Neutrophil (primary cell): ENCODE data around the gene PRPF40B.

Experiments
- H3K27ac ChIP-seq: fragments of 200-600 bp; sonication (generic); 2 replicates; pipeline ENCODE4 v1.5.1; 2016; ENCODE audit warnings: mild to moderate bottlenecking, moderate library complexity
- H3K27me3 ChIP-seq: fragments of 200-600 bp; sonication (generic); 2 replicates; pipeline ENCODE4 v1.6.0; 2016; ENCODE audit warnings: mild to moderate bottlenecking
- H3K36me3 ChIP-seq: fragments of 200-600 bp; sonication (generic); 2 replicates; pipeline ENCODE4 v1.5.1; 2017
- H3K4me1 ChIP-seq, 2 experiments: fragments of 200-600 bp in 1 of 2; sonication (generic) in 1 of 2; 1 replicate in 1 of 2; 2 replicates in 1 of 2; pipeline versions ENCODE4 v1.5.1 to v1.6.1; 2013 to 2016; ENCODE audit warnings: low read depth in 1 of 2, low read length in 1 of 2, mild to moderate bottlenecking in 1 of 2, moderate library complexity in 1 of 2; ENCODE audit not compliant: control insufficient read depth in 1 of 2, insufficient read depth in 1 of 2
- H3K4me3 ChIP-seq, 2 experiments: fragments of 200-600 bp in 1 of 2; sonication (generic) in 1 of 2; 1 replicate in 1 of 2; 2 replicates in 1 of 2; pipeline ENCODE4 v1.5.1; 2013 to 2016; ENCODE audit warnings: low read depth in 1 of 2, low read length in 1 of 2, mild to moderate bottlenecking in 1 of 2, moderate library complexity in 1 of 2
- H3K9me3 ChIP-seq: fragments of 200-600 bp; sonication (generic); 2 replicates; pipeline ENCODE4 v1.5.1; 2016
- CTCF ChIP-seq: fragments of 200-600 bp; sonication (generic); IDR thresholded peaks from 2 replicates; pipeline ENCODE4 v1.5.1; 2016; ENCODE audit warnings: antibody characterized with exemption

The PRPF40B gene

GRCh38 chr12:49587174-49587908 lies 36.0 kb upstream of the PRPF40B start:
- H3K27me3 ChIP-seq: no peaks in the 10 kb centered on the region
- H3K36me3 ChIP-seq: no peaks in the 10 kb centered on the region
- H3K4me1 ChIP-seq: peaks cover 4 to 6% of the 10 kb centered on the region in 2 experiments
- no peaks in the 10 kb centered on the region for H3K9me3 ChIP-seq
- no peak for TF ChIP-seq CTCF
- no peak overlapping the region for H3K4me3 ChIP-seq
- H3K27ac ChIP-seq: no peak overlapping the region

GRCh38 chr12:49588281-49588680 lies 35.1 kb upstream of the PRPF40B start:
- H3K27me3 ChIP-seq: no peaks in the 10 kb centered on the region
- peak overlapping the region; percentile 30 for H3K27ac ChIP-seq
- peaks cover 4 to 6% of the 10 kb centered on the region in 2 experiments for H3K4me1 ChIP-seq
- H3K36me3 ChIP-seq: no peaks in the 10 kb centered on the region
- no peak overlapping the region for H3K4me3 ChIP-seq
- TF ChIP-seq CTCF: no peak
- H3K9me3 ChIP-seq: no peaks in the 10 kb centered on the region

- Histone ChIP-seq H3K9me3 (no peaks in the 10 kb centered on the region), H3K27ac (peak overlapping the region; percentile 30), H3K36me3 (no peaks in the 10 kb centered on the region), H3K27me3 (no peaks in the 10 kb centered on the region), H3K4me3 (no peak overlapping the region), H3K4me1 (peaks cover 4 to 6% of the 10 kb centered on the region in 2 experiments)
- TF ChIP-seq CTCF: no peak
Observed at GRCh38 chr12:49588721-49589516, 34.4 kb upstream of the PRPF40B start.

- Histone ChIP-seq H3K4me3 (no peak overlapping the region), H3K27ac (no peak overlapping the region), H3K4me1 (no peaks in the 10 kb centered on the region), H3K27me3 (no peaks in the 10 kb centered on the region), H3K36me3 (no peaks in the 10 kb centered on the region), H3K9me3 (no peaks in the 10 kb centered on the region)
- TF ChIP-seq CTCF: no peak
Observed at GRCh38 chr12:49598527-49598926, 24.8 kb upstream of the PRPF40B start.

- no peak overlapping the region for H3K27ac ChIP-seq
- no peak for TF ChIP-seq CTCF
- H3K27me3 ChIP-seq: no peaks in the 10 kb centered on the region
- H3K9me3 ChIP-seq: no peaks in the 10 kb centered on the region
- H3K4me3 ChIP-seq: no peak overlapping the region
- H3K36me3 ChIP-seq: no peaks in the 10 kb centered on the region
- H3K4me1 ChIP-seq: no peaks in the 10 kb centered on the region
Observed at GRCh38 chr12:49599961-49600360, 23.4 kb upstream of the PRPF40B start.
